Panc1 (cell line): ENCODE results near the gene STK4.

Source experiments
- POLR2AphosphoS5 ChIP-seq: IDR thresholded peaks from 2 replicates; pipeline ENCODE4 v1.6.1; 2012; ENCODE audit warnings: mild to moderate bottlenecking, low read depth, low read length, moderate library complexity
- TF ChIP-seq, protein P1 (sequence below): fragments of 450-650 bp; IDR thresholded peaks from 2 replicates; pipeline ENCODE4 v1.5.1; 2017; ENCODE audit warnings: mild to moderate bottlenecking

GRCh38 chr20:45111285-45111684 lies 145.0 kb downstream of the STK4 start:
- TF ChIP-seq, protein P1, sequence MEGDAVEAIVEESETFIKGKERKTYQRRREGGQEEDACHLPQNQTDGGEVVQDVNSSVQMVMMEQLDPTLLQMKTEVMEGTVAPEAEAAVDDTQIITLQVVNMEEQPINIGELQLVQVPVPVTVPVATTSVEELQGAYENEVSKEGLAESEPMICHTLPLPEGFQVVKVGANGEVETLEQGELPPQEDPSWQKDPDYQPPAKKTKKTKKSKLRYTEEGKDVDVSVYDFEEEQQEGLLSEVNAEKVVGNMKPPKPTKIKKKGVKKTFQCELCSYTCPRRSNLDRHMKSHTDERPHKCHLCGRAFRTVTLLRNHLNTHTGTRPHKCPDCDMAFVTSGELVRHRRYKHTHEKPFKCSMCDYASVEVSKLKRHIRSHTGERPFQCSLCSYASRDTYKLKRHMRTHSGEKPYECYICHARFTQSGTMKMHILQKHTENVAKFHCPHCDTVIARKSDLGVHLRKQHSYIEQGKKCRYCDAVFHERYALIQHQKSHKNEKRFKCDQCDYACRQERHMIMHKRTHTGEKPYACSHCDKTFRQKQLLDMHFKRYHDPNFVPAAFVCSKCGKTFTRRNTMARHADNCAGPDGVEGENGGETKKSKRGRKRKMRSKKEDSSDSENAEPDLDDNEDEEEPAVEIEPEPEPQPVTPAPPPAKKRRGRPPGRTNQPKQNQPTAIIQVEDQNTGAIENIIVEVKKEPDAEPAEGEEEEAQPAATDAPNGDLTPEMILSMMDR, result no peak
- TF ChIP-seq POLR2AphosphoS5, result no peak
